ENCODE data around the gene C5orf47. TPM values are rescaled to one million over a fixed set of nuclear protein-coding genes. Genes with fewer than 3 reads are reported as not detected.
"Not testable (repeated sequence)": the region's sequence is repeated elsewhere in the genome, so short reads cannot be mapped to it uniquely, and the experiment has no call there.

C5orf47 gene
- total RNA-seq, 2 experiments from 2014 or later, result 0.19 TPM; not detected in 1

DNA sequence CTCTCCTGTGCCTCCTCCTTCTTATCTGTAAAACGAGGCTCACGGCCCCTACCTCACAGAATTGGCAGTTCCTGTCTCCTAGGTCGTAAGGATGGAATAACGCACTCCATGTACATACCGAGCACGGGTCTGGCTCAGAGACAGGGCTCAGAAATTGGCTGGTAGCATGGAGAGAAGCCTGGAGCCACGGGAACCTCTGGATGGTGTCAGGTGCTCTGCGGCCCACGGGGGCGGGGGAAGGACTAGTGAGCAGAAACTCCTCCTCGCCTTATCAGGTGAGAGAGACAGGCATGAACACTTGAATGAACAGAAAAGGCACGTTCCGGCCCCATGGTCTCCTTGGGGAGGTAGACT, 15.4 kb upstream of the C5orf47 start:
- peaks cover 9% of the 10 kb centered on the region for H3K4me1 Mint-ChIP-seq
- H3K9me3 Mint-ChIP-seq (ENCODE audit: low read depth), result no peaks in the 10 kb centered on the region
- CTCF ChIA-PET, result interaction anchor here (0.8 to 4.8 kb wide), 31 partner anchors 8 to 400 kb away, joined by 3 to 74 read pairs (median 4); partner anchors contain the start of gene BOD1
- peak overlapping the region; percentile 55 for H3K4me3 Mint-ChIP-seq
- H3K27ac Mint-ChIP-seq, result no peak overlapping the region
- peaks cover 18% of the 10 kb centered on the region for H3K27me3 Mint-ChIP-seq
- DNase-seq (no peak), ATAC-seq (peak; percentile 32)
- no peaks in the 10 kb centered on the region for H3K36me3 Mint-ChIP-seq

DNA sequence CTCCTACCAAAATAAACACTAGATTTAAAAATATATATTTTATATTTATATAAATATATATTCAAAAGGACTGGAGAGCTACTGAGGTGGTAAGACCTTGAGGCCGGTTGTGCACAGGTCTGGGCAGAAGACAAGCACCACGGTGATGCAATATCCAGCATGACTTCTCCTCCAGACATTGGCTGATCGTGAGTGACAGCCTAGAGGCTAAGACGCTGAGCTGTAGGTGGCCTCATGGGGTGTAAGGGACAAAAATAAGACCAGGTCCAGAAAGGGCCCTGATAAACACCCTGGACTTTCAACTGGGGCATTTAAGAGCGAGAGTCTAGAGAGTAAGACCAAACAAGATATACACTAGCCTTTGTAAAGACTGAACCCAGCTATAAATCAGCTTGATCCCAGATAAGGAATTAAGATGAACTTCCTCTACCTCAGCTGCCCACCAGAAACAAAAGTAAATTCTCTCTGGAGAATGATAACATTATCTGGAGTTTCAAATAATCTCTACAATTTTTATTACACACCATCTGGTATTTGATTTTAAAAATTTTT, 14.2 kb upstream of the C5orf47 start:
- Mint-ChIP-seq H3K4me3 (no peak overlapping the region), H3K36me3 (no peaks in the 10 kb centered on the region), H3K27ac (no peak overlapping the region), H3K27me3 (peaks cover 26% of the 10 kb centered on the region), H3K4me1 (peaks cover 9% of the 10 kb centered on the region), H3K9me3 (ENCODE audit: low read depth) (no peaks in the 10 kb centered on the region)
- DNase-seq, result no peak
- no peak for ATAC-seq
- CTCF ChIA-PET, result interaction anchor here (0.9 to 4.8 kb wide), 4 partner anchors 12 to 402 kb away, joined by 3 to 74 read pairs (median 8); partner anchors contain the start of gene BOD1

DNA sequence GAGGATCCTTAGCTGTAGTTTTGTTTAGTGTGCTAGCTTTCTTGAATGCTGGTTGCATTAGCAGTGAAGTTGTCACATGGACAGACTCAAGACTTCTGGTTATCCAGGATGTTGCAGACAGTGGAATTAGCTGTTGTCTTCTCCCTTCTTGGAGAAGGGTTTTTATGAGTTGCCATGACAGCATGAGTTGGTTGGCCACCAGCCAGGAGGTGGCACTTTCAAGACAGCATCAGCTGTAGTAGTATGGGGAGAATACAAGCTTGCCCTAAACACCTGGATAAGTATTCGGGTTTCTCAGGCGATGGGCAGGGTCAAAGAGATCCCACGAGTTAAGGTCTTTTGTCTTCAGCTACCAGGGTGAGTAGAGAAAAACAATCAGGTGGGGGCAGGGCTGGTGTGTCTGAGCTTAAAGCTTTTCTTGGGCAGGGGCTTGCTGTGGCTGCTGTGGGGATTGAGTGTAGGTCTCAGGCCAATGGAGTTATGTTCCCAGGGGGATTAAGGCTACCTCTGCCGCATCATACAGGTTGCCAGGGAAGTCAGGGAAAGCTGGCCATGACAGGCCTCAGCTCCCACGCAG, 7.7 kb upstream of the C5orf47 start:
- Mint-ChIP-seq H3K27me3 (peaks cover 43% of the 10 kb centered on the region), H3K9me3 (ENCODE audit: low read depth) (peaks cover 2% of the 10 kb centered on the region), H3K36me3 (no peaks in the 10 kb centered on the region), H3K4me1 (no peaks in the 10 kb centered on the region), H3K4me3 (no peak overlapping the region), H3K27ac (no peak overlapping the region)
- CTCF ChIA-PET, result interaction anchor here (0.8 to 1.7 kb wide), 3 partner anchors 8 to 366 kb away, joined by 3 to 5 read pairs (median 3); partner anchors contain the start of gene BOD1
- no peak for ATAC-seq
- no peak for DNase-seq

DNA sequence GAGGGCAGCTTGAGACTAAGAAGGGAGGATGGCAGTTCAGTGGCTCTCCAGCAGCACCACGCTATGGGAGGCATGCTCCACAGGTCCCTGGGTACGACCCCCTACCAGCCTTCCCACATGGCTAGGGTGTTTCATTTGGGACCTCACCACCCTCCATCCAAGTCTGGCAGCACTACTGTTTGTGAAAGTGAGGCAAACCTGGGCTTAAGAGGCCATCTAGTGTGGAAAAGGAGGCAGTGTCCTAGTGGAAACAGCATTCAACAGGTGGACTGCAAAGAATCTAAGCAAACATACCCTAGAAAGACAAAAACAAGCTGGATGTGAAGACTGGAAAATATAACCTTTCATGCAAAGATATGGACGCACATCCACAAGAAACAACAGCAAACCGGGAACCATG, 4.8 kb upstream of the C5orf47 start:
- Mint-ChIP-seq H3K4me1 (no peaks in the 10 kb centered on the region), H3K9me3 (ENCODE audit: low read depth) (peaks cover 2% of the 10 kb centered on the region), H3K36me3 (no peaks in the 10 kb centered on the region), H3K27ac (no peak overlapping the region), H3K27me3 (peaks cover 26% of the 10 kb centered on the region), H3K4me3 (no peak overlapping the region)
- no peak for ATAC-seq
- DNase-seq, result no peak
- CTCF ChIA-PET, result interaction anchor here (0.8 kb wide), 1 partner anchor 11 kb away, joined by 5 read pairs; no protein-coding TSS in a partner anchor

DNA sequence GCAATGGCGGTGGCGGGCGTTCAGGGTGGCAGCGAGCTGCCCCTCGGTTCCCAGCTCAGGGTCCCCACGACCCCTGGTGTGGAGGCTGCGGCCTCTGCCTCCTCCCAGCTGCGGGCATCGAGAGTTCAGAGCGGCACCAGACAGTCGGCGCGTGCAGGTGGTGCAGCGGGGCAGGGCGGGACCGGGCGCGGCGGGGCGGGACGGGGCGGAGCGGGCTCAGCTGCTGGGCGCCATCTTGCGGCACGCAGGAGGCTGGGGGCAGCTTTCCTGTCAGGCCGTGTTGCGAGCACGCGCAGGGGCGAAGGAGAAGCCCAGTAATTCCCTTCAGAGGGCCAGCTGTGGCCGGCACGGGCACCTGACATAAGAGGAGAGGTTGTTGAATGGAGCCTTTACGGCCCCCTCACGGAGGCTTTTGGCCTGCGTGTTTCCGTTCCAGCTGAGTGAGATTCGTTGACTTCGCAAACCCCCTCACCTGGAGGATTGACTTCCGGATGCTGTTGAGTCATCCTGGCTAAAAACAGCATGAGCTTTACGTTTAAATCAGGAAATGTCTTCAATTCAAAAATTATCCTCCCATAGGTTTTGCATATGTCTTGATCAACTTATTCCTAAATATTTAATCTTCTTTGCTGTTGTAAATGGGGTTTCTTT, 587 bp downstream of the C5orf47 start:
- no peak for DNase-seq
- H3K27ac Mint-ChIP-seq, result no peak overlapping the region
- no peaks in the 10 kb centered on the region for H3K4me1 Mint-ChIP-seq
- peaks cover 2% of the 10 kb centered on the region for H3K27me3 Mint-ChIP-seq
- H3K36me3 Mint-ChIP-seq, result no peaks in the 10 kb centered on the region
- CTCF ChIA-PET, result interaction anchor here (1.0 kb wide), 1 partner anchor 16 kb away, joined by 7 read pairs; no protein-coding TSS in a partner anchor
- no peak overlapping the region for H3K4me3 Mint-ChIP-seq
- no peak for ATAC-seq
- H3K9me3 Mint-ChIP-seq (ENCODE audit: low read depth), result no peaks in the 10 kb centered on the region

DNA sequence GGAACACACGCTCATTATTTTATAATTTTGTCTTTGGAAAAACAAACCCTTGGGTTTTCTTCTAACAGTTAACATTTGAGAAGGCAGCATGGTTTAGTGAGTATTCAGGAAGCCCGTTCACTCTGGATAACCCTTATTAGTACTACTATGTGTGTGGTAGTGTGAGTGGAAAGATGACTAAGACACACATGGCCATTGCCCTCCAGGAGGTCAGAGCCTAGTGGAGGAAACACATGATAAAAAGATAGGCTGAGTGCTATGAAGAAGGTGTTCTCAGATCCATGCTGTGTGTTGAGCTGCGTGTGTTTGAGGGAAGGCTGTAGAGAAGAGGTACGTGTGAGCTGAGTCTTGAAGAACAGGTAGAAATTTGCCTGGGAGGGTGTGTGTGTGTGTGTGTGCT, 8.4 kb downstream of the C5orf47 start:
- Mint-ChIP-seq H3K4me3 (no peak overlapping the region), H3K27ac (no peak overlapping the region), H3K27me3 (peaks cover 30% of the 10 kb centered on the region), H3K9me3 (ENCODE audit: low read depth) (no peaks in the 10 kb centered on the region), H3K36me3 (no peaks in the 10 kb centered on the region), H3K4me1 (no peaks in the 10 kb centered on the region)
- CTCF ChIA-PET, result no interaction called here
- DNase-seq (no peak), ATAC-seq (no peak)

DNA sequence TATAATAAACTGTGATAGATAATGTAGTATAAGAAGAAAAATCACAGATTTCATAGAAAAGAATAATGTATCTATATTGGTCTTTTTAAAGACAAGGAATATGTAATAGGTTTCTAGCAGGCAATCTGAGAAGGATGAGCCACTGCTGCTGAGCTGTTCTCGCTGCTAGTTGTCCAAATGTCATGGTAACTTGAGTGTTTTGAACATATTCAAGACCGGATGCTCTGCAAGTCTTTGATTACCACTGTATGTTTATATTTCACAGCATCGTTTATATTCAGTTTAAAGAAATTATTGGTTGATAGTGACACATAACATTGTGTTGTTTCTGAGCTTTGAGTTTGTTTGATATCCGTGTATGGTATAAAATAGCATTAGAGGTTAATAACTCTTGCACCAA, 9.6 kb downstream of the C5orf47 start:
- Mint-ChIP-seq H3K36me3 (no peaks in the 10 kb centered on the region), H3K4me3 (no peak overlapping the region), H3K9me3 (ENCODE audit: low read depth) (no peaks in the 10 kb centered on the region), H3K27ac (no peak overlapping the region), H3K27me3 (peaks cover 37% of the 10 kb centered on the region), H3K4me1 (no peaks in the 10 kb centered on the region)
- no peak for DNase-seq
- CTCF ChIA-PET, result no interaction called here
- ATAC-seq, result no peak

DNA sequence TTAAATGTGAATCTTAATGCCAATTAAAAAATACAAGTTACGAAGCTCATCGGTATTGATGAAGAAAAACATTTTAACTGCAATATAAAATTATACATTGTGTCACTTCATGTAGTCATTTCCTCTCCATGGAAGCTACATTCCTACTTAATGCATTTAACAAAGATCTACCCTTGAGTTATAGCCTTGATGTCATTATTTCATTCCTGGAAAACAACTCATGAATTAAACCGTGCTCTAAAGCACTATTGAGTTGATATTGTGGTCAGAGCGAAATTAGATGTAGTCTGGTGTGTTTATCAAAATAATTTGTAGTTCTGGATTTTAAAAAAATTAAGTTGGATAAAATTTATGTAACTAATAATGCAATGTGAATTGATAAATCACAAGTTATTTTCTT, 11.1 kb downstream of the C5orf47 start:
- ATAC-seq, result no peak
- Mint-ChIP-seq H3K4me1 (no peaks in the 10 kb centered on the region), H3K9me3 (ENCODE audit: low read depth) (no peaks in the 10 kb centered on the region), H3K36me3 (no peaks in the 10 kb centered on the region), H3K27me3 (peaks cover 44% of the 10 kb centered on the region), H3K27ac (no peak overlapping the region), H3K4me3 (no peak overlapping the region)
- no peak for DNase-seq
- CTCF ChIA-PET, result no interaction called here

DNA sequence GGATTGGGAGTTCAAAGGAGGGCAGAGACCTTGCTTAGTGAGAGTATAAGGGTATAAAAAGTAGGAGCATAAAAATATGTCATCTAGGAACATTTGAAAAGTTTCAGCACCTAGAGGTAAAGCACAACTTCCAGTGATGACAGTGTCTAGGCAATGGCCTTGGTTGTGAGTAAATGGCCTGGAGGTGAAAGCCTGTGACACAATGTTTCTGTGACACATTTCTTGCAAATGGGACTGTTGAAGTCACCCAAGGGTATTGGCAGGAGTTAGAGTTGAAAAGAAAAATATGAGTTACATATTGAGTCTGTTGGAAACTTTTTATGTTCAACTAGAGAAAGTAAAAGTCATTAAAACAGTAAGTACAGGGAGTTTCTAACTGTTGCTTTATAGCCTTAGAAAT, 14.8 kb downstream of the C5orf47 start:
- ATAC-seq (no peak), DNase-seq (no peak)
- Mint-ChIP-seq H3K4me3 (no peak overlapping the region), H3K27me3 (peaks cover 32% of the 10 kb centered on the region), H3K36me3 (no peaks in the 10 kb centered on the region), H3K4me1 (no peaks in the 10 kb centered on the region), H3K9me3 (ENCODE audit: low read depth) (no peaks in the 10 kb centered on the region), H3K27ac (no peak overlapping the region)
- CTCF ChIA-PET, result no interaction called here

DNA sequence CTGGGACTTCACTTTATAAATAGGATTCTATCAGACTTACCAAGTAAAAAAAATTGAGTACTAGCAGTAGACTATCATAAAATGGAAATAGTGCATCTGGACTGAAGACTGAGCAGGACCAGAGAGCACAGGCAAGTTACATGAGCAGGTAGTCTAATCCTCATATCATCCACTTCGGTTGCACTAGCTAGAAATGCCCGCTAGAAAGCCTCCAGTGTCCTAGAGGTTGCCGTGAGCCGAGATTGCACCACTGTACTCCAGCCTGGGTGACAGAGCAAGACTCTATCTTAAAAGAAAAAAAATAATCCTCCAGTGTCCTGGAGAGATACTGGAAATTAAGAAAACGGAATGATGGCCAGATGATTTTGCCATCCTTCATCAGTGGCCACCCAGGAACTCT, 20.0 kb downstream of the C5orf47 start:
- CTCF ChIA-PET, result no interaction called here

DNA sequence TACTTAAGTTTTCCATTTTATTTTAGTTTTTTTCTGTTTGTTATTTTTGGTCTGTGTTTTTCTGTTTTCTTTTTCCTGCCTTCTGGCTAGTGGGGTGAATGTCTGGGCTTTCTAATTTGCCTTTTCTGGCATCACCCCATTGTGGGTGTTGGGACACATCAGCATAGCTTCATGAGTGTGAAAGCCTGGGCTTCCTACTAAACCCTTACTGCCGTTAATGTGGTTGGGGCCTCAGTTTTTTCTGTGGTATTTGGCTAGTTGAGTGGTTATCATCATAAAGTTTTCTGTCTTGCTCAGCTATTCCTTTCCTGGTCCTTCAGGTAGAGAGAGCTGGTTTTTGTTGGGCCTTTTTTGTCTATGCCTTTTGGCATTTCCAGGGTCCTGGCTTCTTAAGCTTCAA, 21.4 kb downstream of the C5orf47 start:
- no peak overlapping the region for H3K4me3 Mint-ChIP-seq
- ATAC-seq (no peak), DNase-seq (no peak)
- CTCF ChIA-PET, result no interaction called here
- peaks cover 12% of the 10 kb centered on the region for H3K27me3 Mint-ChIP-seq
- peaks cover 5% of the 10 kb centered on the region for H3K4me1 Mint-ChIP-seq
- no peaks in the 10 kb centered on the region for H3K36me3 Mint-ChIP-seq
- no peaks in the 10 kb centered on the region for H3K9me3 Mint-ChIP-seq (ENCODE audit: low read depth)
- no peak overlapping the region for H3K27ac Mint-ChIP-seq

More for the DNA sequence above, 20.0 kb downstream of the C5orf47 start:
- H3K4me1 Mint-ChIP-seq, result peaks cover 5% of the 10 kb centered on the region
- no peaks in the 10 kb centered on the region for H3K9me3 Mint-ChIP-seq (ENCODE audit: low read depth)
- H3K27me3 Mint-ChIP-seq, result peaks cover 18% of the 10 kb centered on the region
- ATAC-seq, result no peak
- no peak for DNase-seq
- H3K4me3 Mint-ChIP-seq, result no peak overlapping the region
- no peak overlapping the region for H3K27ac Mint-ChIP-seq
- H3K36me3 Mint-ChIP-seq, result no peaks in the 10 kb centered on the region

DNA sequence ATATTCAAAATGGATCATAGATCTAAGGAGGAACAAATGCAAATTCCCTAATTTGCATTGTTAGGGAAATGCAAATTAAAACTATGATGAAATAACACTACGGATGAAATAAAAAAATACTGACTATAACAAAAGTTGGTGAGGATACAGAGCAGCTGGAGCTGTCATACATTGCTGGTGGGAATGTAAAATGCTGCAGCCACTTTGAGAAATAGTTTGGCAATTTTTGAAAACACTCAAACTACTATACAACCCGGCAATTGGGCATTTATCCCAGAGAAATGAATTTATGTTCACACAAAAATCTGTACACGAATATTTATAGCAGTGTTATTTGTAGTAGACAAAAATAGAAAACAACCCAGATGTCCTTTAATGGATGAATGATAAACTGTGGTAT, 22.5 kb downstream of the C5orf47 start:
- DNase-seq (no peak), ATAC-seq (no peak)
- H3K4me1 Mint-ChIP-seq, result peaks cover 5% of the 10 kb centered on the region
- CTCF ChIA-PET, result no interaction called here
- no peaks in the 10 kb centered on the region for H3K36me3 Mint-ChIP-seq
- H3K27me3 Mint-ChIP-seq, result peaks cover 7% of the 10 kb centered on the region
- no peaks in the 10 kb centered on the region for H3K9me3 Mint-ChIP-seq (ENCODE audit: low read depth)
- no peak overlapping the region for H3K27ac Mint-ChIP-seq
- H3K4me3 Mint-ChIP-seq, result no peak overlapping the region

DNA sequence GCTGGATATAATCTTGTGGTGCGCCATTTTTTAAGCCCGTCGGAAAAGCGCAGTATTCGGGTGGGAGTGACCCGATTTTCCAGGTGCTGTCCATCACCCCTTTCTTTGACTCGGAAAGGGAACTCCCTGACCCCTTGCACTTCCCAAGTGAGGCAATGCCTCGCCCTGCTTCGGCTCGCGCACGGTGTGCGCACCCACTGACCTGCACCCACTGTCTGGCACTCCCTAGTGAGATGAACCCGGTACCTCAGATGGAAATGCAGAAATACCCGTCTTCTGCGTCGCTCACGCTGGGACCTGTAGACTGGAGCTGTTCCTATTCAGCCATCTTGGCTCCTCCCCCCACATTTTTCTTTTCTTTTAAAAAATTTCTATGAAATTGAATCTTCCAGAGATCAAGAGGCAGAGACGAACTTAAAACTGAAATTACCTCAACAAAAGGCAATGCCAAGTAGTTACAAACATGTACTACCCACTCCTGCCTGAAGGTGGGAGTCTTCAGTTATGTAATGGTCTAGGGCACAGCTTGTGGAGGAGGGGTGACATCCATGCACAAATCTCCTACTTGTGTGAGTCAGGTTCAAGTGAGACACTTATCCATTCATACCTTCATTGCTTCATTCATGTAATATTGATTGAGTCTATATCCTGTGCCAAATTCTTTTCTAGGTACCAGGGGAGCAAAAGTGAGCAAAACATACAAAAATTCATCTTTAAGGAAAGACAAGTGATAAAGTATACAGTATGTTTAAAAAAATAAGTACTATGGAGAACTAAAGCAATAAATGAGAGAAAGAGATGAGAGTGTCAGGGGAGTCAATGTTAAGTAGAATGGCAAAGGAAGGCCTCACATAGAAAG, 31.3 kb downstream of the C5orf47 start:
- H3K4me3 Mint-ChIP-seq; H3K9me3 Mint-ChIP-seq (ENCODE audit: low read depth); H3K36me3 Mint-ChIP-seq; H3K27ac Mint-ChIP-seq; H3K4me1 Mint-ChIP-seq; ATAC-seq; DNase-seq: not testable (repeated sequence)
- CTCF ChIA-PET, result interaction anchor here (0.6 kb wide), 1 partner anchor 291 kb away, joined by 3 read pairs; no protein-coding TSS in a partner anchor
- peaks cover 22% of the 10 kb centered on the region for H3K27me3 Mint-ChIP-seq
